Hippocampal formation (tissue), 2 donors: Measurements from ENCODE around the gene ATG4D.

Experiments used
- DNase-seq, 2 donors: peaks; one replicate each; lab custom pipeline; 2025; lab: John Stamatoyannopoulos, UW

Gene ATG4D

DNA sequence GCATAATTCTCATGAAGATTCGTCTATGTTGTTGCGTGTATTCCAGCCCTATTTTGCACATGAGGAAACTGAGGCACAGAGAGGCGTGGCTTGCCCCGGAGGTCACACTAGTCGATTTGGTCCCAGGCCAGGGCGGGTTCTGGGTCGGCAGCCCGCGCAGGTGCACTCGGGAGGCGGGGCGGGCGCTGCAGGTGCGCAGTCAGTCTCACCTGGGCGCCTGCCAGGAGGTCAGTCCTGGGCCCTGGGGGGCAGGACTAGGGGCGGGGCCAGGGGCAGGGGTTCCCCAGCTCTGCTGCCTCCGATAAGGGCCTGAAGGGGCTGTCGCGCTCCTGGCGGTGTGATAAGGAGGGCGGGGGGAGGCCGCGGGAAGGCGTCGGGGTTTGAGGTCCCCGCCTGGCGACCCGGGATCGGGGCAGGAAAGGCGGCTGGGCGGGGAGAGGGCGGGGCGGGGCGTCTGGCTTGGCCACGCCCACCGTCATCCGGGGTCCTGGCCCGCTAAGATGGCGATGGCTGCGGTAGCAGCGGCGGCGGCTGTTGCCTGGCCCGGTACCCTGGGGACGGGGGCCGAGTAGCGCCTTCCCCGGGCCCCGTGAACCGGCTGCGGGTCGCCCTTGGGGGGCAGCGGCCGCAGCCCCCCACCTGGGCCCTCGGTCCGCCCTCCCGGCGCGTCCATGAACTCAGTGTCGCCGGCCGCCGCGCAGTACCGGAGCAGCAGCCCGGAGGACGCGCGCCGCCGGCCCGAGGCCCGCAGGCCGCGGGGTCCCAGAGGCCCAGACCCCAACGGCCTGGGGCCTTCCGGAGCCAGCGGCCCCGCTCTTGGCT is at the start of gene ATG4D:
Gene ATG4D, plus strand, starts transcription at position 485 of the 822 bp plus-strand sequence. Its CDS starts 187 bp downstream, at position 672.
- DNase-seq, result peak; percentile 25 to 74

DNA sequence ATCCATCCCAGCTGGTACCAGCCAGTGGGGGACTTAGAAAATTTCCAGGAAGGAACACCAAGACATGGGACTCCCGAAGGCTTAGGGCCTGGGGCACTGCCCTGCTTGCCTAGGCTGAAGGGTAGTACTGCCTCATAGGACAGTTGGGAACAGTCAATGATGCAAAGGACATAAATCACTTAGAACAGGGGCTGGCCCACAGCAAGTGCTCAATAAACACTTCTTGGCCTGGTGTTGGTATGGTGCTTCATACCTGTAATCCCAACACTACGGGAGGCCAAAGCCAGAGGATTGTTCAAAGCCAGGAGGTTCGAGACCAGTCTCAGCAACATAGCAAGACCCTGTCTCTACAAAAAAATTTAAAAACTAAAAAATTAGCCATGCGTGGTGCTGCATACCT is 46.3 kb upstream of the ATG4D start:
- no peak for DNase-seq

- no peak for DNase-seq
These were observed 44.0 kb upstream of the ATG4D start for GRCh38 chr19:10499550-10500246.

DNA sequence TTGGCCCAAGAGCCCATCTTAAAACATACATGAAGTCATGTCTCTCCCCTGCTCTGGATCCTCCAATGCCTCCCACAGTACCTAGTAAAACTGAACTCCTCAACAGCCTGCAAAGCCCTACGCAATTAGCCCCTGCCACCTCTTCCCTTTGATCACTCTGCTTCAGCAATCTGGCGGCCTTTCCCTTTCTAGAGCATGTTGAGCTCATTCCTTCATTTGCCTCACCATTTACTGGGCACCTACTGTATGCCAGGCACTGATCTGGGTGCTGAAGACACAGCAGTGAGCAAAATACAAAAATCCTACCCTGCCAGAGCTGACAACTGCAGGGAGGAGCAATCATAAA is 43.5 kb upstream of the ATG4D start:
- DNase-seq, result no peak

GRCh38 chr19:10501971-10502523 is 41.7 kb upstream of the ATG4D start:
- peak in 1 of 2 donors; percentile 75 for DNase-seq

GRCh38 chr19:10502524-10503001 is 41.1 kb upstream of the ATG4D start:
- DNase-seq, result peak; percentile 85 to 87

GRCh38 chr19:10503002-10503789 is 40.5 kb upstream of the ATG4D start, which contains the start of gene KEAP1:
KEAP1 (minus strand) TSS chr19:10503356; CDS start chr19:10500033, 3,323 bp downstream.
- peak in 1 of 2 donors; percentile 63 for DNase-seq

GRCh38 chr19:10505583-10506229 is 38.0 kb upstream of the ATG4D start:
- peak in 1 of 2 donors; percentile 62 for DNase-seq

GRCh38 chr19:10508036-10508435 is 35.7 kb upstream of the ATG4D start:
- DNase-seq, result no peak

- DNase-seq, result no peak
These were observed 35.0 kb upstream of the ATG4D start for GRCh38 chr19:10508707-10509106.

- DNase-seq, result no peak
These were observed 33.4 kb upstream of the ATG4D start for GRCh38 chr19:10510301-10510802.

DNA sequence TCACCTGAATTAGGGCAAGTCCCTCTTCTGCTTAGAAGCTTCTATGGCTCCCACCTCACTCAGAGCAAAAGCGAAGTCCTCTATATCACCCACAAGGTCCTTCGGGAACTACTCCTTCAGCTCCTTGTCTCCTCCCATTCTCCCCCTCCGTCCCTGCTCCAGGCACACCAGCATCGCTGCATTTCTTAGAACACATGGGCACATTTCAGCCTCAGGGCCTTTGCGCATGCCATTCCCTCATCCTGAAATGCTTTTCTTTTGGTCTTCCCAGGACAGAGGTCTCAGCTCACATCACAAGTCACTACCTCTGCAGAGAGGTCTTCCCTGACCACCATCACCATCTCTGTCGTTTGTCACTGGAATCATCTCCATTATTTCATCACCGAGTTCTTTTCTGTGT is 30.5 kb upstream of the ATG4D start:
- DNase-seq, result no peak

DNA sequence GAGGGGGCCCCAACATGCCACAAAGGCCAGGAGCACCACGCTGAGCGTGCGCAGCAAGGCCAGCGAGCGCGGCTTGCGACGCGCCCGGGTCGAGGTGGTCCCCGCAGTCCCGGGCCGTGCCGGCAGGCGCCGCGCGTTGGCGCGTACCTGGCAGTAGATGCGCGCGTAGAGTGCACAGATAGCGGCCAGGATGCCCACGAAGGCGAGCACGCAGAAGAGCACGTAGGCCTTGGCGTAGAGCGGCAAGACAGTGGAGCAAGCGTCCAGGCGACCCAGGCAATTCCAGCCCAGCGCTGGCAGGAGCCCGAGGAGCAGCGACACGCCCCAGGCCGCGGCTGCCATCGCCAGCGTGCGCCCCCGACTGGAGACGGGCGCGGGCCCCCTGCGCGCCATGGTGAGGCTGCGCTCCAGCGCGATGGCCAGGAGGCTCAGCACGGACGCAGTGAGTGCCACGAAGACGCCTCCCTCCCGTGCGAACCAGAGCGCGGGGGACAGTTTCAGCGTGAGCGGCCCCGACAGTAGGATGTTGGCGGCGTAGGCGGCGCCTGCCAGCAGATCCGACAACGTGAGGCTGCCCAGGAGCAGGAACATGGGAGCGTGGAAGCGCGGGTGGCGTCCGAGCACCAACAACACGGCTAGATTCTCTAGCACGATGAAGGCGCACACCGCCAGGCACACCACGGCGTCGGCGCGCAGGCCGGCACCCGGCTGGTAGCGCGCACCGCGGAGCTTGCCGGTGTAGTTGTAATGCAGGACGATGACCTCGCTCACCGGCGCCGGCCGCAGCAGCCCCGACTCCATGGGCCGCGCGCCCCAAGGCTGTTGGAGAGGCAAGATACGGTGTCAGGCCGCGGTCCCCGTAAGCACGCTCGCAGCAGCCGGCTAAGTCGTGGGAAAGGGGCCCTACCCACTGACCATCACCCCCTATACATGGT is 29.2 kb upstream of the ATG4D start:
- peak in 1 of 2 donors; percentile 16 for DNase-seq

DNA sequence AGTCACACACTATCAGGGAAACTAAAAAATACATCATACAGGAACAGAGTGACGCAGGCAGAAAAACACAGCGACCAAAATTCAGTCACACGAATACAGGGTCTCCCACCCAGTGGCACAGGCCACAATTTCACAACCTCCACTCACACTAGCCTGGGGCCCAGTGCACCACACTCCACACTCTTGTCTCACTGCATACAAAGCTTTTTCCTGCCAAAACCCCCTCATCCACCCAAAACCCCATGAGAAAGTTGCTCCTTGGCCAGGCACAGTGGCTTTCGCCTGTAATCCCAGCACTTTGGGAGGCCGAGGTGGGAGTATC is 27.7 kb upstream of the ATG4D start:
- DNase-seq, result no peak

GRCh38 chr19:10516671-10517286 is 26.9 kb upstream of the ATG4D start:
- no peak for DNase-seq

- DNase-seq, result peak; percentile 76 to 88
These were observed 26.3 kb upstream of the ATG4D start, which contains the start of gene S1PR5 for GRCh38 chr19:10517361-10517759. S1PR5 (minus strand) TSS chr19:10517447; CDS start chr19:10515011, 2,436 bp downstream.

DNA sequence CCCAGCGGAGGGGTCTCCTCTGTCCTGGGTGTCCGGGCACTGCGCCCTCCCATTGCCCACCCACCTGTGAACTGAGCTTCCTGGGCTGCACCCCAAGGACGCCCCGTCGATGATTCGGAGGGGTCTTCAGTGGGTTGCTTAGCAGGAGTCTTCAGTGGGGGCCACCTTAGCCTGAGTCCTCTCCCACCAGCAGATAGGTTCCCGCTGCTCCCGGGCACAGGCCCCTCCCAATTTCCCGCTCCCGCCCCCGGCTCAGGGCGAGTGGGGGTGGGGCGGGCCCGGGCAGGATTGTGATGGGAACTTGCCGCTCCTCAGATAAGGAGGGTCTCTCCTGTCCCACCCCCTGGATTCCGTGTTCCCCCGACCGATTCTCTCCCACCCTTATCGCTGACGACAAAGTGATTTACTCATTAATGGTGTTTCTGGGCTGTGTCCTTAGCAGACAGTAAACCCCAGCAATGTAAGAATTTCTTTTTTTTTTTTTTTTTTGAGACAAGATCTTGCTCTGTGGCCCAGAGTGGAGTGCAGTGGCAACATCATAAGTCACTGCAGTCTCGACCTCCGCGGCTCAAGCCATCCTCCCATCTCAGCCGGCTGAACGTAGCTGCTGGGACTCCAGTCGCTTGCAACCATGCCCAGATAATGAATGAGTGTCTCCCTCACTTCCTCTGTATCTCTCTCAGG is 25.8 kb upstream of the ATG4D start:
- DNase-seq, result peak in 1 of 2 donors; percentile 31

GRCh38 chr19:10518444-10519361 is 25.0 kb upstream of the ATG4D start:
- peak in 1 of 2 donors; percentile 31 for DNase-seq
